Common myeloid progenitor, CD34-positive (primary cell): ENCODE results near the gene KRTAP12-1.

Experiments
- CTCF ChIA-PET: fragments of 350-600 bp; sonication (Branson Sonifier 250); formaldehyde crosslinking; loops from one replicate; lab custom pipeline; 2021; ENCODE audit warnings: antibody characterized with exemption; lab: Charles Lee
- POLR2A ChIA-PET: fragments of 350-600 bp; sonication (Branson Sonifier 250); formaldehyde crosslinking; loops from one replicate; lab custom pipeline; 2021; ENCODE audit warnings: antibody characterized with exemption; lab: Charles Lee
- DNase-seq, 3 donors: peaks; one replicate each; pipeline versions ENCODE4 v3.0.0 to v3.0.0-alpha.2; 2013
- H3K27ac ChIP-seq, 2 experiments: 1 replicate in 1 of 2; 2 replicates in 1 of 2; pipeline ENCODE4 v1.7.0; 2013; ENCODE audit warnings: inconsistent platforms in 2 of 2, low read length in 2 of 2, mild to moderate bottlenecking in 2 of 2, low read depth in 1 of 2, moderate library complexity in 1 of 2; ENCODE audit not compliant: severe bottlenecking in 2 of 2, insufficient read depth in 1 of 2, poor library complexity in 1 of 2
- H3K27me3 ChIP-seq, 5 experiments: replicated peaks in 2 of 5; 1 replicate in 3 of 5; 2 replicates in 2 of 5; pipeline versions ENCODE4 v1.6.1 to v1.7.0; 2013; ENCODE audit warnings: low read length in 4 of 5, mild to moderate bottlenecking in 2 of 5, moderate library complexity in 2 of 5, inconsistent platforms in 1 of 5; ENCODE audit not compliant: insufficient read depth in 5 of 5, control insufficient read depth in 4 of 5
- H3K36me3 ChIP-seq, 4 experiments: 1 replicate in 2 of 4; 2 replicates in 2 of 4; pipeline versions ENCODE4 v1.6.1 to v1.7.0; 2013; ENCODE audit warnings: low read length in 3 of 4, control low read depth in 1 of 4, mild to moderate bottlenecking in 1 of 4; ENCODE audit not compliant: control insufficient read depth in 4 of 4, insufficient read depth in 4 of 4
- H3K4me1 ChIP-seq, 4 experiments: 1 replicate in 3 of 4; 2 replicates in 1 of 4; pipeline versions ENCODE4 v1.6.1 to v1.7.1; 2013; ENCODE audit warnings: low read length in 3 of 4, mild to moderate bottlenecking in 3 of 4, control low read depth in 1 of 4, inconsistent platforms in 1 of 4, moderate library complexity in 1 of 4; ENCODE audit not compliant: control insufficient read depth in 4 of 4, insufficient read depth in 4 of 4; ENCODE audit errors: control extremely low read depth in 1 of 4
- H3K4me3 ChIP-seq, 7 experiments: 1 replicate in 4 of 7; 2 replicates in 3 of 7; pipeline versions ENCODE4 v1.5.1 to v1.7.0; 2013; ENCODE audit warnings: mild to moderate bottlenecking in 7 of 7, low read length in 6 of 7, moderate library complexity in 6 of 7, inconsistent platforms in 2 of 7, low read depth in 2 of 7, control low read depth in 1 of 7; ENCODE audit not compliant: insufficient read depth in 4 of 7, control insufficient read depth in 1 of 7; ENCODE audit errors: extremely low read depth in 1 of 7
- H3K9me3 ChIP-seq, 5 experiments: 1 replicate in 4 of 5; 2 replicates in 1 of 5; pipeline versions ENCODE4 v1.6.1 to v1.7.1; 2013; ENCODE audit warnings: low read length in 4 of 5, mild to moderate bottlenecking in 2 of 5, inconsistent platforms in 1 of 5, low read depth in 1 of 5, moderate library complexity in 1 of 5; ENCODE audit not compliant: control insufficient read depth in 4 of 5, insufficient read depth in 2 of 5; ENCODE audit errors: control extremely low read depth in 1 of 5
- WGBS: methylation state at CpG from one replicate; pipeline ENCODE4 v1.1.5; 2013; ENCODE audit not compliant: insufficient coverage; 5-methylcytosine and 5-hydroxymethylcytosine counted together

The KRTAP12-1 gene

GRCh38 chr21:44711327-44712202 lies 29.6 kb upstream of the KRTAP12-1 start, which contains the start of gene TSPEAR:
TSPEAR (minus strand) TSS chr21:44711572; CDS start chr21:44711514, 58 bp downstream.
- Histone ChIP-seq H3K4me1 (peaks cover 0 to 8% (median 3%) of the 10 kb centered on the region in 4 experiments), H3K4me3 (no peak within 1 kb of the TSS), H3K27me3 (peaks cover 17 to 99% (median 70%) of the 10 kb centered on the region in 5 experiments), H3K9me3 (peaks cover 0 to 10% (median 3%) of the 10 kb centered on the region in 5 experiments), H3K36me3 (no peaks in the 10 kb centered on the region), H3K27ac (no peak within 1 kb of the TSS)
- WGBS = 3% methylated on average over 33 of the region's 41 CpGs
- peak in 1 of 3 donors; percentile 7 for DNase-seq
- ChIA-PET CTCF (no interaction called here), POLR2A (no interaction called here)

DNA sequence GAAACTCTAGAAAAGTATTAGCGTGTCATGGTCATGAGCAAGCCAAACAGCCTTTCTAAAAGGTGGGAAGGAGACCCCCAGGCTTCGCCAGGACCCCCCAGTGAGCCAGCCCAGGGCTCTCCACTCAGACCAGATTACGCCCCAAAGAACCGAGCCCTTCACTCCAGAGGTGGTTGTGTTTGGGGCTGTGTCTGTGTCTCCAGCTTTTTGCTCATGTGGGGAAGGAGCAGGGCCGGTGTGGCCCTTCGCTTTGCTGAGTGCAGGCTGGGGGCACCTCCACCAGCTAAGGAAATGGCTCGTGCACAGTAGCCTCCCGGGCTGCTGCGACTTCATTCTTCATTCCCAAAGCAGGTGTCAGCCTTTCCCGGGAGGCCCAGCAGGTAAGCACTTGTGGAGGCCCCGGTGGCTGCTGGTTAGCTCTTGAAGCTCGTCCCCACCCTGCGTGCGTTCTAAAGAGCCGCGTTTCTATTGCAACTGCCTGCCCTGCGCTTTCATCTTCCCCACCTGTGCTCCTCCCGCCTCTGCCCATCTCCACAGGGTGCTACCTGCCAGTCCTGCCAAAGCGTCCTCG lies 28.9 kb upstream of the KRTAP12-1 start:
- no peak overlapping the region for H3K27ac ChIP-seq
- H3K4me1 ChIP-seq = peaks cover 0 to 8% (median 3%) of the 10 kb centered on the region in 4 experiments
- H3K4me3 ChIP-seq = no peak overlapping the region
- H3K27me3 ChIP-seq = peaks cover 15 to 99% (median 72%) of the 10 kb centered on the region in 5 experiments
- ChIA-PET POLR2A (interaction anchor here (0.6 kb wide), 1 partner anchor 19 kb away, joined by 4 read pairs; no protein-coding TSS in a partner anchor), CTCF (no interaction called here)
- WGBS = 2% methylated on average over 17 of the region's 20 CpGs
- peaks cover 0 to 10% (median 9%) of the 10 kb centered on the region in 5 experiments for H3K9me3 ChIP-seq
- H3K36me3 ChIP-seq = peaks cover 0 to 3% (median 0%) of the 10 kb centered on the region in 4 experiments
- DNase-seq = no peak

- POLR2A ChIA-PET = no interaction called here
- Histone ChIP-seq H3K27me3 (peaks cover 12 to 94% (median 71%) of the 10 kb centered on the region in 5 experiments), H3K9me3 (peaks cover 0 to 9% (median 7%) of the 10 kb centered on the region in 5 experiments), H3K27ac (no peak overlapping the region), H3K36me3 (peaks cover 0 to 4% (median 0%) of the 10 kb centered on the region in 4 experiments), H3K4me3 (no peak overlapping the region), H3K4me1 (peaks cover 0 to 8% (median 3%) of the 10 kb centered on the region in 4 experiments)
- CTCF ChIA-PET = no interaction called here
- 7% methylated on average over 11 of the region's 17 CpGs for WGBS
- no peak for DNase-seq
Measured at GRCh38 chr21:44710294-44710665, 28.3 kb upstream of the KRTAP12-1 start.

DNA sequence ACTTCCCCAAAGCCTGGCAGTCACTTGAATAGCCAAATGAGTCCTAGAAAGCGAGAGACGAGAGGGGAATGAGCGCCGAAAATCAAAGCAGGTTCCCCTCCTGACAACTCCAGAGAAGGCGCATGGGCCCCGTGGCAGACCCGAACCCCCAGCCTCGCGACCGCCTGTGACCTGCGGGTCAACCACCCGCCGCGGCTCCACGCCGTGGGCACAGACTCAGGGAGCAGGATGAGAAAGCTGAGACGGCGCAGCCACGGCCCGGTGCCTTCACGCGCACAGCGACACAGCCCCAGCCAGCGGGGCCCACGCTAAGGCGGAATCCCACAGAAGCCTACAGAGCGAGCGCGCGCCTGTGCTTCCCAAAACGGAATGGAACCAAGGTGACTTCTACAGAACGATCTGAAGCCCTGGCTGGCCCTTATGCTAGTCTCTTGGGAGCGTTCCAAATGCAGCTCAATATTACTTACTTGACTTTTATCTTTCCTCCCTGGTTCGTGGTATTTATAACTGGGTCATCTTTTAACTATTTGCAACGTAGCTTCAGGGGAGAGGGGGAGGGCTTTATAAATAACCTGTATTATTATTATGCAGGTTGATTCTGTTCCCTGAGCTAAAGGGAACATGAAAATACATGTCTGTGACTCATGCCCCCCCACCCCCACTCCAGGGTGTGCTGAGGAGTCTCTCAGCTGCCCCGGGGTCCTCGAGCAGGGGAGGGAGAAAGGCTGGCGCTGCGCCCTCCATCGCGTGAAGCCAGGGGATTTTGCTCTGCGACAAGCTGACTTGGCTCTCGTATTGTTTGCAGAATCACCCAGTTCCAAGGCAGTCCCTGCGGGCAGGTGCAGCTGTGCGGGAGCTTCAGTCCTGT lies 27.7 kb upstream of the KRTAP12-1 start:
- peaks cover 0 to 4% (median 0%) of the 10 kb centered on the region in 4 experiments for H3K36me3 ChIP-seq
- 5% methylated on average over 35 of the region's 45 CpGs for WGBS
- H3K27me3 ChIP-seq = peaks cover 6 to 90% (median 68%) of the 10 kb centered on the region in 5 experiments
- DNase-seq = peak in 2 of 3 donors; percentile 17 to 26
- H3K4me1 ChIP-seq = peaks cover 0 to 8% (median 3%) of the 10 kb centered on the region in 4 experiments
- ChIA-PET POLR2A (no interaction called here), CTCF (no interaction called here)
- H3K9me3 ChIP-seq = peaks cover 0 to 10% (median 9%) of the 10 kb centered on the region in 5 experiments
- H3K27ac ChIP-seq = no peak overlapping the region
- H3K4me3 ChIP-seq = no peak overlapping the region

DNA sequence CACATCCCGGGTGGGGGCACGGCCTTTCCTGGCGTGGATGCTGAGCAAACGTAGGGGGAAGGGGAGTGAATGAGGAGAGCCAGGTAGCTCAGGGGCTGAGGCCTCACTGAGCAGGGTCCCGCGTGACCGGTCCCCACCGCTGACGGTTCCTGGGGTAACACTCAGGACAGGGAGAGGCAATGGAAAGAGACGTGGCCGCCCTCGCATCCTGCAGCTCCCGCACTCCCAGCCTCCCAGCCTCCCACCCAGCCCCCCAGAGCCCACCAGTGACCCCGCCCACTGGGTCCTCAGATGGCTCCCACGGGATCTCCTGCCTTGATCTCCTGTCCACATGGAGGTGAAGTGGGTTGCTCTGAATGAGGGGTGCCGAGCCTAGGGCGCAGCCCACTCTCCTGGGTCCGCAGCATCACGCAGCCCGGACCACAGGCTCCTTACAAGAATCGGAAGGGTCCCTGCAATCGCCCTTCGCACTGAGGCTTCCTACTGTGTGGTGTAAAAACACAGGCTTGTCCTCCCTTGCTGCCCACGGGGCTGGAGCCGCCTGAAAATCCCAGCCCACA lies 27.0 kb upstream of the KRTAP12-1 start:
- H3K4me1 ChIP-seq = peaks cover 0 to 8% (median 3%) of the 10 kb centered on the region in 4 experiments
- CTCF ChIA-PET = no interaction called here
- H3K36me3 ChIP-seq = peaks cover 0 to 4% (median 0%) of the 10 kb centered on the region in 4 experiments
- 4% methylated on average over 23 of the region's 25 CpGs for WGBS
- peaks cover 6 to 91% (median 63%) of the 10 kb centered on the region in 5 experiments for H3K27me3 ChIP-seq
- peaks cover 0 to 11% (median 10%) of the 10 kb centered on the region in 5 experiments for H3K9me3 ChIP-seq
- H3K4me3 ChIP-seq = no peak overlapping the region
- POLR2A ChIA-PET = no interaction called here
- H3K27ac ChIP-seq = no peak overlapping the region
- DNase-seq = peak in 2 of 3 donors; percentile 29 to 32

GRCh38 chr21:44708213-44708865 lies 26.4 kb upstream of the KRTAP12-1 start:
- H3K4me1 ChIP-seq = peaks cover 0 to 8% (median 3%) of the 10 kb centered on the region in 4 experiments
- WGBS = 3% methylated on average over 9 of the region's 13 CpGs
- H3K36me3 ChIP-seq = peaks cover 0 to 4% (median 0%) of the 10 kb centered on the region in 4 experiments
- H3K9me3 ChIP-seq = peaks cover 0 to 13% (median 11%) of the 10 kb centered on the region in 5 experiments
- peaks cover 0 to 91% (median 58%) of the 10 kb centered on the region in 5 experiments for H3K27me3 ChIP-seq
- H3K4me3 ChIP-seq = no peak overlapping the region
- ChIA-PET POLR2A (no interaction called here), CTCF (no interaction called here)
- no peak overlapping the region for H3K27ac ChIP-seq
- DNase-seq = no peak
